ENCODE measurements around the gene AHI1. TPM values are rescaled to one million over a fixed set of nuclear protein-coding genes. Genes with fewer than 3 reads are reported as not detected.

AHI1 gene
- total and polyA plus RNA-seq, 10 of the 15 experiments (the other 5 are each of a cell fraction or from before 2014, with no cell fraction given), result 3.2 to 9.5 (median 4.6) TPM

GRCh38 chr6:135274561-135275293 lies 222.8 kb downstream of the AHI1 start (continued):
- TF ChIP-seq ETV6 (conservative IDR thresholded peaks at IDR 0.05 in 1 of 2, IDR thresholded peaks at IDR 0.05 in 1 of 2; ENCODE audit: borderline replicate concordance in 1 of 2, low read depth in 1 of 2), result no peak
- TF ChIP-seq MEF2A (IDR thresholded peaks at IDR 0.05; ENCODE audit: insufficient read depth, low read depth, low read length), result no peak
- TF ChIP-seq BACH1 (IDR thresholded peaks at IDR 0.05; ENCODE audit: borderline replicate concordance), result no peak
- TF ChIP-seq POLR2A (IDR thresholded peaks at IDR 0.05; ENCODE audit: low read depth, low read length), result no peak
- TF ChIP-seq ZNF592 (IDR thresholded peaks at IDR 0.05), result no peak
- TF ChIP-seq SPI1 (IDR thresholded peaks at IDR 0.05; ENCODE audit: borderline replicate concordance, insufficient read depth, low read depth, low read length), result no peak

GRCh38 chr6:135271626-135272025 lies 225.9 kb downstream of the AHI1 start:
- 98% methylated on average over 6 of the region's 6 CpGs for WGBS (ENCODE audit: insufficient coverage, insufficient replicate concordance, low lambda C conversion rate, missing lambda C conversion rate)
- ChIA-PET CTCF (no interaction called here), POLR2A (no interaction called here), RAD21 (ENCODE audit: unreplicated experiment) (no interaction called here), SMC1A (ENCODE audit: uncharacterized antibody, unreplicated experiment) (interaction anchor here (1.0 to 1.9 kb wide), 2 partner anchors 51 to 123 kb away, joined by 3 to 4 read pairs; no protein-coding TSS in a partner anchor)
- no TSS peak for BruUV-seq (replicated peaks)
- no peaks in the 10 kb centered on the region for H3K36me3 ChIP-seq (ENCODE audit: control insufficient read depth in 2 of 2, insufficient read depth in 2 of 2, low read length in 1 of 2)
- H3K27ac ChIP-seq (ENCODE audit: control insufficient read depth, insufficient read depth), result no peak overlapping the region
- DNase-seq (ENCODE audit: low read depth, low spot score), result no peak
- no peak overlapping the region for H3K4me3 ChIP-seq
- H3K4me2 ChIP-seq (ENCODE audit: control insufficient read depth, insufficient read depth), result no peak overlapping the region
- no peaks in the 10 kb centered on the region for H3K27me3 ChIP-seq (replicated peaks in 1 of 2; ENCODE audit: control insufficient read depth in 2 of 2, insufficient read depth in 2 of 2, low read length in 1 of 2)
- no peak overlapping the region for H3K9ac ChIP-seq (ENCODE audit: control insufficient read depth, insufficient read depth, low read length)
- FAIRE-seq, result no peak
- intact Hi-C loops (cut with micrococcal nuclease; ENCODE audit: unreplicated experiment) (no loop called here), in situ Hi-C loops (cut with MboI) (no loop called here)
- ATAC-seq, result no peak
- no peaks in the 10 kb centered on the region for H3K9me3 ChIP-seq (replicated peaks; ENCODE audit: control insufficient read depth, insufficient read depth, low read length)
- H4K20me1 ChIP-seq (ENCODE audit: control insufficient read depth, insufficient read depth), result no peaks in the 10 kb centered on the region
- no peaks in the 10 kb centered on the region for H3K79me2 ChIP-seq (ENCODE audit: control insufficient read depth, insufficient read depth, low read length)
- H3K4me1 ChIP-seq (ENCODE audit: control insufficient read depth, insufficient read depth, low read length), result peaks cover 3% of the 10 kb centered on the region; the same call in 1 of the 2 replicates
- no peak overlapping the region for H2AFZ ChIP-seq (ENCODE audit: control insufficient read depth, low read depth, low read length)
- no peak for TF ChIP-seq CHD4 (IDR thresholded peaks at IDR 0.05)
- TF ChIP-seq STAT1 (conservative IDR thresholded peaks at IDR 0.05), result no peak
- no peak for TF ChIP-seq HSF1 (IDR thresholded peaks at IDR 0.05; ENCODE audit: low read depth, low read length)
- no peak for TF ChIP-seq IRF3 (IDR thresholded peaks at IDR 0.05)
- no peak for TF ChIP-seq BCLAF1 (IDR thresholded peaks at IDR 0.05)
- no peak for TF ChIP-seq KLF5 (IDR thresholded peaks at IDR 0.05; ENCODE audit: partially characterized antibody)

All from GM12878 (cell line).